Vagina (tissue), 2 donors: ENCODE results near the gene ECT2.

ENCODE experiments used
- POLR2AphosphoS5 ChIP-seq, 2 donors: sonication (generic); formaldehyde crosslinking; IDR thresholded peaks; one replicate each; pipeline ENCODE4 v1.9.0; 2017; ENCODE audit warnings: antibody characterized with exemption in 2 of 2, mild to moderate bottlenecking in 2 of 2, low read depth in 1 of 2; ENCODE audit not compliant: insufficient read depth in 1 of 2
- TF ChIP-seq, protein P1 (sequence below), 3 experiments: fragments of 450-650 bp in 2 of 3; fragments of 200-600 bp in 1 of 3; sonication (generic) in 1 of 3; IDR thresholded peaks; one replicate each; pipeline ENCODE4 v1.5.1; 2017 to 2019; ENCODE audit warnings: antibody characterized with exemption in 3 of 3, mild to moderate bottlenecking in 2 of 3, moderate library complexity in 2 of 3

DNA sequence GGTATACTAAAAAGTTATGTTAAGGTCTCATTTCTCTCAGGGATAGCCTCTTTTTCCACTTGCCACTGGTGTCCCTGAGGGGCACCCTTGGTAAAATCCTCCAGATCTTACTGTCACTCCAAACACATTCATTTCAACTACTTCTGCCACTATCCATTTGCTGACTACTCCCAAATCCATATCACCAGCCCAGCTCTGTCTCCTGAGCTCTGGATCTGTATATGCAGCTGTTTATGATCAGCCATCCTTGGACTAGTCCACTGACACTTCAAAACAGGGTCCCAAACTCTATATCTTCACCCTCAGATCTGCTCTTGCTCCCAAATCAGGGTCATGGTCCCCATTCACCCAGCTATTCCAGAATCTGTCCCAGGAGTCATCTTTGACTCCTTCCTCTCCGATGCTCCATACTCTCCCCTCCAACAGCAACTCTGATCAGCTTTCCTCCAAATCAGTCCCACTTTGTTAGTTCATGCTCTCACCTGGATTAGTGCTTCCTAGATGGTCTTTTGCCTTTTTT, 49.5 kb upstream of the ECT2 start:
- no peak for TF ChIP-seq POLR2AphosphoS5 (IDR thresholded peaks at IDR 0.05; ENCODE audit: insufficient read depth in 1 of 2, low read depth in 1 of 2)
- TF ChIP-seq, protein P1, sequence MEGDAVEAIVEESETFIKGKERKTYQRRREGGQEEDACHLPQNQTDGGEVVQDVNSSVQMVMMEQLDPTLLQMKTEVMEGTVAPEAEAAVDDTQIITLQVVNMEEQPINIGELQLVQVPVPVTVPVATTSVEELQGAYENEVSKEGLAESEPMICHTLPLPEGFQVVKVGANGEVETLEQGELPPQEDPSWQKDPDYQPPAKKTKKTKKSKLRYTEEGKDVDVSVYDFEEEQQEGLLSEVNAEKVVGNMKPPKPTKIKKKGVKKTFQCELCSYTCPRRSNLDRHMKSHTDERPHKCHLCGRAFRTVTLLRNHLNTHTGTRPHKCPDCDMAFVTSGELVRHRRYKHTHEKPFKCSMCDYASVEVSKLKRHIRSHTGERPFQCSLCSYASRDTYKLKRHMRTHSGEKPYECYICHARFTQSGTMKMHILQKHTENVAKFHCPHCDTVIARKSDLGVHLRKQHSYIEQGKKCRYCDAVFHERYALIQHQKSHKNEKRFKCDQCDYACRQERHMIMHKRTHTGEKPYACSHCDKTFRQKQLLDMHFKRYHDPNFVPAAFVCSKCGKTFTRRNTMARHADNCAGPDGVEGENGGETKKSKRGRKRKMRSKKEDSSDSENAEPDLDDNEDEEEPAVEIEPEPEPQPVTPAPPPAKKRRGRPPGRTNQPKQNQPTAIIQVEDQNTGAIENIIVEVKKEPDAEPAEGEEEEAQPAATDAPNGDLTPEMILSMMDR (IDR thresholded peaks at IDR 0.05), result no peak
